Measurements from ENCODE around the gene CD33. TPM values are rescaled to one million over a fixed set of nuclear protein-coding genes. Genes with fewer than 3 reads are reported as not detected.

CD33 gene
- total and polyA plus RNA-seq, 2 of the 8 experiments (the other 6 are each of a cell fraction or from before 2014, with no cell fraction given): 0.06 TPM; not detected in 1

GRCh38 chr19:51282335-51282734 is 57.5 kb downstream of the CD33 start:
- Histone ChIP-seq H2AK5ac (ENCODE audit: low read depth, low read length) (no peak overlapping the region), H3K27ac (ENCODE audit: low read depth, low read length) (no peak overlapping the region), H2BK120ac (replicated peaks; ENCODE audit: low read depth, low read length) (no peak overlapping the region), H3K18ac (ENCODE audit: extremely low read depth, low read length) (no peak overlapping the region), H3K23ac (ENCODE audit: insufficient read length) (no peak overlapping the region), H4K5ac (ENCODE audit: insufficient read length, low read depth, low read length) (no peak overlapping the region), H3K4me2 (ENCODE audit: insufficient read depth in 1 of 2, low read depth in 2 of 2, low read length in 2 of 2) (no peak overlapping the region), H3K14ac (ENCODE audit: insufficient read length) (no peak overlapping the region), H3K4me1 (replicated peaks in 1 of 4; ENCODE audit: control insufficient read depth in 3 of 4, insufficient read depth in 4 of 4, low read length in 3 of 4) (no peaks in the 10 kb centered on the region), H3K36me3 (ENCODE audit: control insufficient read depth in 2 of 4, insufficient read depth in 4 of 4, low read length in 3 of 4) (no peaks in the 10 kb centered on the region), H2BK20ac (ENCODE audit: low read length) (no peak overlapping the region), H4K91ac (replicated peaks; ENCODE audit: insufficient read length, low read length) (no peak overlapping the region), H3K9ac (replicated peaks in 1 of 4; ENCODE audit: extremely low read depth in 1 of 4, low read depth in 3 of 4, low read length in 3 of 4) (no peak overlapping the region), H2BK12ac (ENCODE audit: low read depth, low read length) (no peak overlapping the region), H2BK5ac (ENCODE audit: low read depth, low read length) (no peak overlapping the region), H4K20me1 (replicated peaks in 1 of 2; ENCODE audit: control insufficient read depth in 1 of 2, insufficient read depth in 2 of 2, low read length in 2 of 2) (no peaks in the 10 kb centered on the region), H2BK15ac (ENCODE audit: low read length) (no peak overlapping the region), H2AFZ (ENCODE audit: low read length) (no peak overlapping the region), H3K27me3 (replicated peaks in 1 of 4; ENCODE audit: control insufficient read depth in 3 of 4, extremely low read depth in 1 of 4, insufficient read depth in 3 of 4, low read length in 3 of 4) (no peaks in the 10 kb centered on the region; a peak in 1 of 7 replicates), H3K79me2 (ENCODE audit: control insufficient read depth in 1 of 2, insufficient read depth in 2 of 2, low read length in 2 of 2) (no peaks in the 10 kb centered on the region), H3K9me3 (ENCODE audit: insufficient read depth in 2 of 2, low read depth in 1 of 2, low read length in 1 of 2) (peaks cover 4 to 12% of the 10 kb centered on the region in 2 experiments), H3K23me2 (ENCODE audit: low read depth, low read length) (no peaks in the 10 kb centered on the region), H3K79me1 (ENCODE audit: low read depth, low read length) (no peaks in the 10 kb centered on the region), H3K4me3 (ENCODE audit: extremely low read depth in 1 of 4, insufficient read depth in 2 of 4, low read depth in 3 of 4, low read length in 4 of 4) (no peak overlapping the region), H4K8ac (ENCODE audit: extremely low read depth, insufficient read depth, low read length) (no peak overlapping the region), H3K4ac (replicated peaks; ENCODE audit: insufficient read length, low read depth, low read length) (no peak overlapping the region), H3K56ac (replicated peaks; ENCODE audit: insufficient read length, low read depth, low read length) (no peak overlapping the region)
- 93% methylated on average over 4 of the region's 4 CpGs; no CpG with 5 or more reads in 1 of the 2 experiments for WGBS, 2 experiments (ENCODE audit: extremely low coverage in 1 of 2, insufficient coverage in 1 of 2, insufficient read length in 1 of 2, insufficient replicate concordance in 2 of 2, low coverage in 1 of 2, low lambda C conversion rate in 2 of 2, missing lambda C conversion rate in 1 of 2)
- POLR2A ChIA-PET (ENCODE audit: partially characterized antibody): no interaction called here
- no peak for DNase-seq (ENCODE audit: low read depth in 1 of 2, low spot score in 2 of 2)
- CTCF ChIA-PET (ENCODE audit: partially characterized antibody): interaction anchor here (0.6 to 2.1 kb wide), 6 partner anchors 15 to 233 kb away, joined by 3 to 5 read pairs (median 4); no protein-coding TSS in a partner anchor
- TF ChIP-seq KDM1A (IDR thresholded peaks at IDR 0.05; ENCODE audit: borderline replicate concordance, low read length) (no peak), RNF2 (IDR thresholded peaks at IDR 0.05; ENCODE audit: borderline replicate concordance, low read depth, low read length, missing control alignments, poor library complexity, severe bottlenecking) (no peak), KDM5A (IDR thresholded peaks at IDR 0.05; ENCODE audit: low read length) (no peak), POLR2AphosphoS5 (IDR thresholded peaks at IDR 0.05; ENCODE audit: low read depth, low read length) (no peak), MAFK (IDR thresholded peaks at IDR 0.05; ENCODE audit: low read depth, low read length) (no peak), EGR1 (IDR thresholded peaks at IDR 0.05; ENCODE audit: borderline replicate concordance, low read depth, low read length) (no peak), SP2 (IDR thresholded peaks at IDR 0.05; ENCODE audit: low read length) (no peak)
- no peak for FAIRE-seq
